C4-2B (cell line): ENCODE results near the gene HOXC13.

Experiments
- CTCF ChIP-seq: fragments of 450-650 bp; conservative IDR thresholded peaks from 2 replicates; pipeline ENCODE4 v1.5.1; 2017; ENCODE audit warnings: mild to moderate bottlenecking
- ZFX ChIP-seq: fragments of 450-650 bp; IDR thresholded peaks from 2 replicates; pipeline ENCODE4 v1.6.1; 2017

GRCh38 chr12:53991077-53991460 is 52.4 kb downstream of the HOXC13 start:
- TF ChIP-seq CTCF (no peak), ZFX (no peak)
